RWPE2 (cell line): ENCODE results near the gene DENND6B.
"Not testable (repeated sequence)": the region's sequence is repeated elsewhere in the genome, so short reads cannot be mapped to it uniquely, and the experiment has no call there.

ENCODE experiments used
- ATAC-seq: fragments of 200-7000 bp; cut with Tn5 transposase; 3 replicates; pipeline ENCODE4 v1.9.1; 2021; ENCODE audit warnings: low read depth
- DNase-seq: peaks from one replicate; pipeline ENCODE4 v3.0.0-alpha.2; 2020; ENCODE audit warnings: low spot score
- H3K27ac ChIP-seq: fragments of 450-650 bp; 2 replicates; pipeline ENCODE4 v1.5.1; 2017; ENCODE audit warnings: mild to moderate bottlenecking; ENCODE audit not compliant: poor library complexity, severe bottlenecking
- H3K27me3 ChIP-seq: fragments of 250-450 bp; sonication (Bioruptor Pico); 2 replicates; pipeline ENCODE4 v1.5.1; 2021; ENCODE audit warnings: mild to moderate bottlenecking, moderate library complexity; ENCODE audit not compliant: insufficient read depth, poor library complexity, severe bottlenecking
- H3K36me3 ChIP-seq: fragments of 250-450 bp; sonication (Bioruptor Pico); 2 replicates; pipeline ENCODE4 v1.5.1; 2020; ENCODE audit warnings: low read depth, mild to moderate bottlenecking, moderate library complexity
- H3K4me1 ChIP-seq: fragments of 250-450 bp; sonication (Bioruptor Pico); 2 replicates; pipeline ENCODE4 v1.5.1; 2021; ENCODE audit warnings: mild to moderate bottlenecking, moderate library complexity; ENCODE audit not compliant: insufficient read depth, poor library complexity, severe bottlenecking
- H3K4me3 ChIP-seq: fragments of 250-450 bp; sonication (Bioruptor Pico); 2 replicates; pipeline ENCODE4 v1.5.1; 2021; ENCODE audit warnings: mild to moderate bottlenecking, moderate library complexity; ENCODE audit not compliant: severe bottlenecking
- H3K9me3 ChIP-seq: fragments of 250-450 bp; sonication (Bioruptor Pico); 2 replicates; pipeline ENCODE4 v1.5.1; 2021; ENCODE audit warnings: mild to moderate bottlenecking, moderate library complexity; ENCODE audit not compliant: severe bottlenecking
- CTCF ChIP-seq: fragments of 450-650 bp; IDR thresholded peaks from one replicate; pipeline ENCODE4 v1.5.1; 2017; ENCODE audit warnings: mild to moderate bottlenecking, moderate library complexity; ENCODE audit not compliant: poor library complexity, severe bottlenecking

DENND6B gene

GRCh38 chr22:50326956-50327710 lies at the start of gene DENND6B:
DENND6B (minus strand) TSS chr22:50327012; CDS start chr22:50326988, 24 bp downstream.
- DNase-seq (peak; percentile 60), ATAC-seq (peak; percentile 84)
- Histone ChIP-seq H3K9me3 (no peaks in the 10 kb centered on the region), H3K4me1 (peaks cover 17% of the 10 kb centered on the region), H3K4me3 (peak within 1 kb of the TSS; percentile 98), H3K36me3 (no peaks in the 10 kb centered on the region), H3K27me3 (no peaks in the 10 kb centered on the region), H3K27ac (peak within 1 kb of the TSS; percentile 61)
- TF ChIP-seq CTCF, result peak; percentile 96

GRCh38 chr22:50376085-50376651 lies 49.4 kb upstream of the DENND6B start:
- DNase-seq (no peak), ATAC-seq (no peak)
- H3K36me3 ChIP-seq, result peaks cover 52% of the 10 kb centered on the region
- H3K4me1 ChIP-seq, result no peaks in the 10 kb centered on the region
- H3K9me3 ChIP-seq, result no peaks in the 10 kb centered on the region
- H3K27me3 ChIP-seq, result no peaks in the 10 kb centered on the region
- TF ChIP-seq CTCF, result no peak
- H3K27ac ChIP-seq, result no peak overlapping the region
- H3K4me3 ChIP-seq, result no peak overlapping the region

GRCh38 chr22:50371101-50371648 lies 44.4 kb upstream of the DENND6B start:
- DNase-seq, result no peak
- ATAC-seq, result no peak
- Histone ChIP-seq H3K9me3 (no peaks in the 10 kb centered on the region), H3K36me3 (peaks cover 60% of the 10 kb centered on the region), H3K4me1 (no peaks in the 10 kb centered on the region), H3K27ac (no peak overlapping the region), H3K27me3 (no peaks in the 10 kb centered on the region), H3K4me3 (no peak overlapping the region)
- TF ChIP-seq CTCF, result no peak

- TF ChIP-seq CTCF, result no peak
- DNase-seq (no peak), ATAC-seq (no peak)
- H3K27ac ChIP-seq, result no peak overlapping the region
- no peaks in the 10 kb centered on the region for H3K4me1 ChIP-seq
- H3K4me3 ChIP-seq, result no peak overlapping the region
- H3K9me3 ChIP-seq, result no peaks in the 10 kb centered on the region
- H3K27me3 ChIP-seq, result no peaks in the 10 kb centered on the region
- H3K36me3 ChIP-seq, result peaks cover 45% of the 10 kb centered on the region
Measured at GRCh38 chr22:50367778-50368500, 41.1 kb upstream of the DENND6B start.

- not testable (repeated sequence) for H3K27ac ChIP-seq, DNase-seq
Measured at GRCh38 chr22:50363803-50364194, 37.0 kb upstream of the DENND6B start.

More at GRCh38 chr22:50363803-50364194, 37.0 kb upstream of the DENND6B start:
- ATAC-seq, H3K4me1 ChIP-seq, H3K27me3 ChIP-seq, H3K4me3 ChIP-seq, H3K9me3 ChIP-seq: not testable (repeated sequence)
- H3K36me3 ChIP-seq, result peaks cover 18% of the 10 kb centered on the region
